ENCODE measurements around the gene CASZ1. TPM values are rescaled to one million over a fixed set of nuclear protein-coding genes. Genes with fewer than 3 reads are reported as not detected.

CASZ1 gene
- polyA plus RNA-seq, 1 experiment, result 0.64 TPM

- H3K27me3 ChIP-seq (ENCODE audit: control insufficient read depth, insufficient read depth, low read length), result peaks cover 12% of the 10 kb centered on the region
- DNase-seq (ENCODE audit: low read depth), result no peak
- no peaks in the 10 kb centered on the region for H3K36me3 ChIP-seq (ENCODE audit: control insufficient read depth, insufficient read depth, low read length)
- no peak for TF ChIP-seq CTCF (IDR thresholded peaks at IDR 0.05; ENCODE audit: insufficient read depth, low read depth, low read length)
- POLR2A ChIA-PET, result no interaction called here
- CTCF ChIA-PET, result interaction anchor here (0.6 kb wide), 1 partner anchor 92 kb away, joined by 3 read pairs; no protein-coding TSS in a partner anchor
- H3K4me3 ChIP-seq (ENCODE audit: low read depth, low read length), result no peak overlapping the region
Measured at GRCh38 chr1:10823000-10823401, 26.6 kb upstream of the CASZ1 start.

GRCh38 chr1:10821388-10821787, 24.9 kb upstream of the CASZ1 start:
- DNase-seq (ENCODE audit: low read depth), result no peak
- H3K27me3 ChIP-seq (ENCODE audit: control insufficient read depth, insufficient read depth, low read length), result peaks cover 8% of the 10 kb centered on the region; the same call in 1 of the 2 replicates
- ChIA-PET POLR2A (no interaction called here), CTCF (no interaction called here)
- TF ChIP-seq CTCF (IDR thresholded peaks at IDR 0.05; ENCODE audit: insufficient read depth, low read depth, low read length), result no peak
- no peak overlapping the region for H3K4me3 ChIP-seq (ENCODE audit: low read depth, low read length)
- no peaks in the 10 kb centered on the region for H3K36me3 ChIP-seq (ENCODE audit: control insufficient read depth, insufficient read depth, low read length)

- H3K27me3 ChIP-seq (ENCODE audit: control insufficient read depth, insufficient read depth, low read length), result peaks cover 10% of the 10 kb centered on the region; the same call in 1 of the 2 replicates
- POLR2A ChIA-PET, result no interaction called here
- H3K4me3 ChIP-seq (ENCODE audit: low read depth, low read length), result no peak overlapping the region
- TF ChIP-seq CTCF (IDR thresholded peaks at IDR 0.05; ENCODE audit: insufficient read depth, low read depth, low read length), result no peak
- DNase-seq (ENCODE audit: low read depth), result no peak
- no peaks in the 10 kb centered on the region for H3K36me3 ChIP-seq (ENCODE audit: control insufficient read depth, insufficient read depth, low read length)
- CTCF ChIA-PET, result no interaction called here
Measured at GRCh38 chr1:10820422-10820821, 24.0 kb upstream of the CASZ1 start.

- Histone ChIP-seq H3K4me3 (ENCODE audit: low read depth, low read length) (no peak overlapping the region), H3K27me3 (ENCODE audit: control insufficient read depth, insufficient read depth, low read length) (peaks cover 12% of the 10 kb centered on the region), H3K36me3 (ENCODE audit: control insufficient read depth, insufficient read depth, low read length) (no peaks in the 10 kb centered on the region)
- no peak for DNase-seq (ENCODE audit: low read depth)
- ChIA-PET CTCF (no interaction called here), POLR2A (no interaction called here)
- TF ChIP-seq CTCF (IDR thresholded peaks at IDR 0.05; ENCODE audit: insufficient read depth, low read depth, low read length), result no peak
Measured at GRCh38 chr1:10819198-10819901, 22.9 kb upstream of the CASZ1 start.

- no peak for DNase-seq (ENCODE audit: low read depth)
- Histone ChIP-seq H3K4me3 (ENCODE audit: low read depth, low read length) (no peak overlapping the region), H3K36me3 (ENCODE audit: control insufficient read depth, insufficient read depth, low read length) (no peaks in the 10 kb centered on the region), H3K27me3 (ENCODE audit: control insufficient read depth, insufficient read depth, low read length) (peaks cover 8% of the 10 kb centered on the region)
- POLR2A ChIA-PET, result no interaction called here
- CTCF ChIA-PET, result no interaction called here
- TF ChIP-seq CTCF (IDR thresholded peaks at IDR 0.05; ENCODE audit: insufficient read depth, low read depth, low read length), result no peak
Measured at GRCh38 chr1:10818262-10819197, 22.1 kb upstream of the CASZ1 start.
